T47D (cell line): ENCODE results near the gene MS4A8.
"Not testable (repeated sequence)": the region's sequence is repeated elsewhere in the genome, so short reads cannot be mapped to it uniquely, and the experiment has no call there.

Source experiments
- DNase-seq, 2 experiments: peaks; one replicate each; pipeline versions ENCODE4 v3.0.0 to v3.0.0-alpha.2; 2011 to 2012; ENCODE audit warnings: low read depth in 1 of 2, low spot score in 1 of 2
- JUND ChIP-seq: IDR thresholded peaks from 2 replicates; pipeline ENCODE4 v1.6.1; 2012; ENCODE audit warnings: low read depth
- in situ Hi-C: cut with HindIII; loops from 2 replicates; pipeline ENCODE4 v1.10.0; 2016; ENCODE audit warnings: low sequenced_read_pairs, low pct_unique_long_range_greater_than_20kb

MS4A8 gene

GRCh38 chr11:60740573-60740972 lies 41.2 kb downstream of the MS4A8 start:
- TF ChIP-seq JUND = no peak
- peak; percentile 60 to 95 for DNase-seq
- in situ Hi-C loops = no loop called here

GRCh38 chr11:60741421-60741820 lies 42.0 kb downstream of the MS4A8 start:
- in situ Hi-C loops = no loop called here
- TF ChIP-seq JUND = no peak
- no peak for DNase-seq

GRCh38 chr11:60743058-60743457 lies 43.6 kb downstream of the MS4A8 start:
- in situ Hi-C loops = no loop called here
- TF ChIP-seq JUND = no peak
- peak in 1 of 2 experiments; percentile 60 for DNase-seq

- TF ChIP-seq JUND = no peak
- peak in 1 of 2 experiments; percentile 46 for DNase-seq
- in situ Hi-C loops = no loop called here
Observed at GRCh38 chr11:60744114-60744513, 44.7 kb downstream of the MS4A8 start.

GRCh38 chr11:60747359-60747873 lies 48.0 kb downstream of the MS4A8 start:
- no peak for TF ChIP-seq JUND
- in situ Hi-C loops = no loop called here
- no peak for DNase-seq

GRCh38 chr11:60748225-60748624 lies 48.8 kb downstream of the MS4A8 start:
- TF ChIP-seq JUND = no peak
- DNase-seq = no peak
- in situ Hi-C loops = no loop called here

- in situ Hi-C loops = no loop called here
- no peak for TF ChIP-seq JUND
- DNase-seq = no peak
Observed at GRCh38 chr11:60748821-60749220, 49.4 kb downstream of the MS4A8 start.

GRCh38 chr11:60750911-60751310 lies 51.5 kb downstream of the MS4A8 start:
- TF ChIP-seq JUND = no peak
- DNase-seq = peak in 1 of 2 experiments; percentile 55
- in situ Hi-C loops = no loop called here

- no peak for TF ChIP-seq JUND
- in situ Hi-C loops = no loop called here
Observed at GRCh38 chr11:60753309-60753708, 53.9 kb downstream of the MS4A8 start.

GRCh38 chr11:60754887-60755286 lies 55.5 kb downstream of the MS4A8 start:
- TF ChIP-seq JUND = no peak
- in situ Hi-C loops = no loop called here
- no peak for DNase-seq

More at GRCh38 chr11:60753309-60753708, 53.9 kb downstream of the MS4A8 start:
- no peak for DNase-seq

GRCh38 chr11:60756307-60757032 lies 57.1 kb downstream of the MS4A8 start, which contains the start of gene MS4A15:
Gene MS4A15, plus strand, starts transcription at chr11:60756867. Its CDS starts 6,867 bp downstream, at chr11:60763734.
- DNase-seq = peak; percentile 53 to 93
- in situ Hi-C loops = no loop called here
- no peak for TF ChIP-seq JUND

GRCh38 chr11:60757231-60757800 lies 57.9 kb downstream of the MS4A8 start:
- no peak; the same call in 1 of the 2 replicates for TF ChIP-seq JUND
- in situ Hi-C loops = no loop called here
- peak in 1 of 2 experiments; percentile 62 for DNase-seq

- in situ Hi-C loops = not testable (repeated sequence)
- DNase-seq = peak in 1 of 2 experiments; percentile 33
Observed at GRCh38 chr11:60758671-60759070, 59.3 kb downstream of the MS4A8 start.

GRCh38 chr11:60759438-60760225 lies 60.2 kb downstream of the MS4A8 start:
- in situ Hi-C loops, DNase-seq: not testable (repeated sequence)
